ENCODE measurements around the gene RAB37. TPM values are rescaled to one million over a fixed set of nuclear protein-coding genes. Genes with fewer than 3 reads are reported as not detected.

The RAB37 gene
- total RNA-seq, 1 donor from 2014 or later: 0.38 TPM

- Mint-ChIP-seq H3K27ac (peak overlapping the region; percentile 23), H3K36me3 (peaks cover 8% of the 10 kb centered on the region), H3K4me1 (peaks cover 37% of the 10 kb centered on the region), H3K27me3 (ENCODE audit: low read depth) (no peaks in the 10 kb centered on the region), H3K4me3 (peak overlapping the region; percentile 76), H3K9me3 (no peaks in the 10 kb centered on the region)
- DNase-seq (ENCODE audit: low spot score in 2 of 2, unreplicated experiment in 2 of 2): peak in 1 of 2 experiments; percentile 58
- no peak for TF ChIP-seq CTCF (IDR thresholded peaks at IDR 0.05; ENCODE audit: unreplicated experiment)
Observed at GRCh38 chr17:74749279-74750038, 12.4 kb downstream of the RAB37 start.

- Mint-ChIP-seq H3K9me3 (no peaks in the 10 kb centered on the region), H3K4me3 (peak overlapping the region; percentile 76), H3K36me3 (peaks cover 8% of the 10 kb centered on the region), H3K27me3 (ENCODE audit: low read depth) (no peaks in the 10 kb centered on the region), H3K27ac (no peak overlapping the region), H3K4me1 (peaks cover 34% of the 10 kb centered on the region)
- TF ChIP-seq CTCF (IDR thresholded peaks at IDR 0.05; ENCODE audit: unreplicated experiment): no peak
- no peak for DNase-seq (ENCODE audit: low spot score in 2 of 2, unreplicated experiment in 2 of 2)
Observed at GRCh38 chr17:74750039-74750326, 12.9 kb downstream of the RAB37 start.

- H3K9me3 Mint-ChIP-seq: no peaks in the 10 kb centered on the region
- no peak for DNase-seq (ENCODE audit: low spot score in 2 of 2, unreplicated experiment in 2 of 2)
- H3K27ac Mint-ChIP-seq: no peak overlapping the region
- no peaks in the 10 kb centered on the region for H3K27me3 Mint-ChIP-seq (ENCODE audit: low read depth)
- peaks cover 34% of the 10 kb centered on the region for H3K4me1 Mint-ChIP-seq
- peaks cover 8% of the 10 kb centered on the region for H3K36me3 Mint-ChIP-seq
- peak overlapping the region; percentile 76 for H3K4me3 Mint-ChIP-seq
- TF ChIP-seq CTCF (IDR thresholded peaks at IDR 0.05; ENCODE audit: unreplicated experiment): no peak
Observed at GRCh38 chr17:74750327-74751069, 13.4 kb downstream of the RAB37 start.

GRCh38 chr17:74752415-74752814 is 15.4 kb downstream of the RAB37 start:
- no peaks in the 10 kb centered on the region for H3K9me3 Mint-ChIP-seq
- H3K27me3 Mint-ChIP-seq (ENCODE audit: low read depth): no peaks in the 10 kb centered on the region
- H3K36me3 Mint-ChIP-seq: peaks cover 8% of the 10 kb centered on the region
- H3K4me1 Mint-ChIP-seq: peaks cover 30% of the 10 kb centered on the region
- no peak overlapping the region for H3K4me3 Mint-ChIP-seq
- DNase-seq (ENCODE audit: low spot score in 2 of 2, unreplicated experiment in 2 of 2): no peak
- H3K27ac Mint-ChIP-seq: no peak overlapping the region
- TF ChIP-seq CTCF (IDR thresholded peaks at IDR 0.05; ENCODE audit: unreplicated experiment): no peak

GRCh38 chr17:74752822-74753401 is 15.9 kb downstream of the RAB37 start:
- no peak for DNase-seq (ENCODE audit: low spot score in 2 of 2, unreplicated experiment in 2 of 2)
- H3K27me3 Mint-ChIP-seq (ENCODE audit: low read depth): no peaks in the 10 kb centered on the region
- no peak for TF ChIP-seq CTCF (IDR thresholded peaks at IDR 0.05; ENCODE audit: unreplicated experiment)
- no peak overlapping the region for H3K4me3 Mint-ChIP-seq
- H3K9me3 Mint-ChIP-seq: no peaks in the 10 kb centered on the region
- H3K4me1 Mint-ChIP-seq: peaks cover 31% of the 10 kb centered on the region
- no peak overlapping the region for H3K27ac Mint-ChIP-seq
- H3K36me3 Mint-ChIP-seq: peaks cover 8% of the 10 kb centered on the region
